A549 (cell line): ENCODE data around the gene XPNPEP2.

ENCODE experiments used
- POLR2A ChIP-seq: IDR thresholded peaks from 2 replicates; pipeline ENCODE4 v1.6.1; 2012; ENCODE audit warnings: mild to moderate bottlenecking, low read length
- TF ChIP-seq, protein P1 (sequence below): IDR thresholded peaks from 2 replicates; pipeline ENCODE4 v1.6.1; 2012

DNA sequence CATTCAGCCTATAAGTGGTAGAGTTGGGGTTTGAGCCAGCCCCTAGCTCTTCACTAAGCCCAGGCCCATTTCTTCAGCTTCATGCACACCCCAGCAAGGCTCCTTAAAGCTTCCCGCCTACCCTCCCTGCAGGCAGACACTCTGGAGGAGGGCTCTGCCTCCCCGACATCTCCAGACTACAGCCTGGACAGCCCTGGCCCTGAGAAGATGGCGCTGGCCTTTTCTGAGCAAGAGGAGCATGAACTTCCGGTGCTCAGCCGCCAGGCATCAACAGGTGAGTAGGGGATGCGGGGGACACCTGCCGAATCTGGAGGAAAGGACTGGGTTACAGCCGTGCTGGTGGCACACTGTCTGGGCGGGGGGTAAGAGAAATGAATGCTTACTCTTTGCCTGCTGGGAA lies 52.0 kb downstream of the XPNPEP2 start:
- no peak for TF ChIP-seq POLR2A
- TF ChIP-seq, protein P1, sequence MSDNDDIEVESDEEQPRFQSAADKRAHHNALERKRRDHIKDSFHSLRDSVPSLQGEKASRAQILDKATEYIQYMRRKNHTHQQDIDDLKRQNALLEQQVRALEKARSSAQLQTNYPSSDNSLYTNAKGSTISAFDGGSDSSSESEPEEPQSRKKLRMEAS, result no peak
